ENCODE results near the gene SAMD4B. TPM values are rescaled to one million over a fixed set of nuclear protein-coding genes. Genes with fewer than 3 reads are reported as not detected.

SAMD4B gene
- total and polyA plus RNA-seq, 9 donors = 59.0 to 139 (median 110) TPM

DNA sequence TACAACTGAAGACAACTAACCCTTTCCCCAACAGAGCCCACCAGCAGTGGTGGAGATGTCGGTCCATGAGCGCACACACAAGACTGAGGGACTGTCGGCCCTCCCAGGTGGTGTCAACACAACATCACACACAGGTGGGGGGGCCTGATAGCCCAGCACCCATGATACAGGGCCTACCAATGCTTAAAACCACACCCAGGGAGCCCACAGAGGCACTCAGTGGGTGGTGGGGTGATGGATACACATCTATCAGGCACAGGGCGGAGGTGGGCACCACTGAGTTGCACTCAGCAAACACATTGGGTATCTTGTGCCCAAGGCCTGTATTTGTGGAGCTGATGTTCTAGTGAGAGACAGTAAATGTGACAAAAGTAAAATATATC is 57.4 kb downstream of the SAMD4B start:
- intact Hi-C loops (cut with DNase I) = loop anchor here in 2 of 4 donors (5.0 to 10.0 kb wide), 2 partner anchors 135 to 572 kb away; partner anchors contain the start of gene EID2B (in 1 of the 2)

DNA sequence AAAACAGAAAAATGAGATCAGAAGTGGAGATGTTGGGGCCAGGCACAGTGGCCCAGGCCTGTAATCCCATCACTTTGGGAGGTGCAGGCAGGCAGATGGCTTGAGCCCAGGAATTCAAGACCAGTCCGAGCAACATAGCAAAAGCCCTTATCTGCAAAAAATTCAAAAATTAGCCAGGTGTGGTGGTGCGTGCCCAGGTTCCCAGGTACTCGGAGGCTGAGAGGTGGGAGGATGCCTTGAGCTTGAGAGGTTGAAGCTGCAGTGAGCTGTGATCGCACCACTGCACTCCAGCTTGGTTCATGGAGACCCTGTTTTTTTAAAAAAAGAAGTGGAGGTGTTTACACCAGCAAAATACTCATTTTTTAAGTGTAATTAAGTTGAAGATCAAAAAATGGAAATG is 57.8 kb downstream of the SAMD4B start:
- intact Hi-C loops (cut with DNase I) = loop anchor here in 1 of 4 donors (5.0 kb wide), 1 partner anchor 573 kb away; no protein-coding TSS in a partner anchor
- whole genome bisulfite sequencing, 3 donors = 69 to 73% (median 71%) methylated on average over 4 of the region's 4 CpGs
- TF ChIP-seq POLR2A (IDR thresholded peaks at IDR 0.05) = no peak
- TF ChIP-seq, protein P1, sequence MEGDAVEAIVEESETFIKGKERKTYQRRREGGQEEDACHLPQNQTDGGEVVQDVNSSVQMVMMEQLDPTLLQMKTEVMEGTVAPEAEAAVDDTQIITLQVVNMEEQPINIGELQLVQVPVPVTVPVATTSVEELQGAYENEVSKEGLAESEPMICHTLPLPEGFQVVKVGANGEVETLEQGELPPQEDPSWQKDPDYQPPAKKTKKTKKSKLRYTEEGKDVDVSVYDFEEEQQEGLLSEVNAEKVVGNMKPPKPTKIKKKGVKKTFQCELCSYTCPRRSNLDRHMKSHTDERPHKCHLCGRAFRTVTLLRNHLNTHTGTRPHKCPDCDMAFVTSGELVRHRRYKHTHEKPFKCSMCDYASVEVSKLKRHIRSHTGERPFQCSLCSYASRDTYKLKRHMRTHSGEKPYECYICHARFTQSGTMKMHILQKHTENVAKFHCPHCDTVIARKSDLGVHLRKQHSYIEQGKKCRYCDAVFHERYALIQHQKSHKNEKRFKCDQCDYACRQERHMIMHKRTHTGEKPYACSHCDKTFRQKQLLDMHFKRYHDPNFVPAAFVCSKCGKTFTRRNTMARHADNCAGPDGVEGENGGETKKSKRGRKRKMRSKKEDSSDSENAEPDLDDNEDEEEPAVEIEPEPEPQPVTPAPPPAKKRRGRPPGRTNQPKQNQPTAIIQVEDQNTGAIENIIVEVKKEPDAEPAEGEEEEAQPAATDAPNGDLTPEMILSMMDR (IDR thresholded peaks at IDR 0.05) = no peak
- no peak for TF ChIP-seq EP300 (IDR thresholded peaks at IDR 0.05)
- H3K27ac ChIP-seq = no peak overlapping the region
- no peaks in the 10 kb centered on the region for H3K9me3 ChIP-seq
- H3K4me3 ChIP-seq = no peak overlapping the region
- H3K27me3 ChIP-seq = no peaks in the 10 kb centered on the region
- H3K36me3 ChIP-seq = no peaks in the 10 kb centered on the region
- no peak for DNase-seq
- peaks cover 8% of the 10 kb centered on the region for H3K4me1 ChIP-seq (ENCODE audit: insufficient read depth)

More for the DNA sequence above, 57.4 kb downstream of the SAMD4B start:
- Histone ChIP-seq H3K9me3 (no peaks in the 10 kb centered on the region), H3K4me1 (ENCODE audit: insufficient read depth) (peaks cover 8% of the 10 kb centered on the region), H3K36me3 (no peaks in the 10 kb centered on the region), H3K4me3 (no peak overlapping the region), H3K27me3 (no peaks in the 10 kb centered on the region), H3K27ac (no peak overlapping the region)
- no peak for DNase-seq
- WGBS, 3 donors = 85 to 94% (median 88%) methylated on average over 4 of the region's 4 CpGs
- no peak for TF ChIP-seq EP300 (IDR thresholded peaks at IDR 0.05)
- TF ChIP-seq, protein P1 (IDR thresholded peaks at IDR 0.05) = no peak
- no peak for TF ChIP-seq POLR2A (IDR thresholded peaks at IDR 0.05)

- Histone ChIP-seq H3K36me3 (no peaks in the 10 kb centered on the region), H3K27me3 (no peaks in the 10 kb centered on the region), H3K4me3 (no peak overlapping the region), H3K9me3 (no peaks in the 10 kb centered on the region), H3K4me1 (ENCODE audit: insufficient read depth) (peaks cover 8% of the 10 kb centered on the region), H3K27ac (peak overlapping the region in 1 of 2 donors; percentile 99)
- intact Hi-C loops (cut with DNase I) = loop anchor here in 1 of 4 donors (5.0 kb wide), 1 partner anchor 574 kb away; no protein-coding TSS in a partner anchor
- TF ChIP-seq, protein P1 (IDR thresholded peaks at IDR 0.05) = no peak
- no peak for TF ChIP-seq EP300 (IDR thresholded peaks at IDR 0.05)
- no peak for TF ChIP-seq POLR2A (IDR thresholded peaks at IDR 0.05)
- WGBS, 3 donors = 51 to 66% (median 57%) methylated on average over 4 of the region's 4 CpGs
- DNase-seq = no peak
Measured at GRCh38 chr19:39401070-39401548, 58.9 kb downstream of the SAMD4B start.

DNA sequence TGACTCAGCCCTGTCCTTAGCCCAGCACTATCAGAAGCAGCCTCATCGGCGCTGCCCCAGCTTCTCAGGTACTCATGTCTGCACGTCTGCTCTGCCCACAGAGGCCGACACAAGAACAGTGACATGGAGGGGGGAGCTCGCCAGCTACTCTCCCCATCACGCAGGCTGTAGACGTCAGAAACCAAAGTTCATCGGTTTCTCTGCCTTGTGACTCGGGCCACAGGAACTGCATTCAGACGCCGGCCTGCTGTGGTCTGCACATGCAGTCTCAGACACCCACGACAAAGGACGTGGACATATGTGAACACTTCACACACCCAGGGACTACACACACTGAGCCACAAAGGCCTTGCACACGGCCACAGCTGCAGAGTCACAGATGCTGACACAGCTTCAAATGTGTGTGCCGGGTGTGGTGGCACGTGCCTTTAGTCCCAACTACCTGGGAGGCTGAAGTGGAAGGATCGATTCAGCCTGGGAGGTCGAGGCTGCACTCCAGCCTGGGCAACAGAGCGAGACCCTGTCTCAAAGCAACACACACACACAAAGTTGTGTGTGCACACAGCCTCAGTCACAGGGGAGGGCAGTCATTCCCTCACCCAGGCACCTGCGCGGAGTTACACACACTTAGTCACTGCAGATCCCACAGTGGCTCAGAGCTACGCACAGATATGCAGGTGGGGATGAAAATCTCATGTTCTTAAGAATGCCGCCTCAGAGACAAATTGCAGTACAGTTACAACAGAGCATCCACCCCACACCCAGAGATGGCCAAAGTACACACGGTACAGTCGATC is 59.5 kb downstream of the SAMD4B start:
- Histone ChIP-seq H3K36me3 (no peaks in the 10 kb centered on the region), H3K4me3 (peak overlapping the region; percentile 21), H3K9me3 (no peaks in the 10 kb centered on the region), H3K27me3 (no peaks in the 10 kb centered on the region), H3K27ac (peak overlapping the region; percentile 96 to 99), H3K4me1 (ENCODE audit: insufficient read depth) (peaks cover 8% of the 10 kb centered on the region)
- intact Hi-C loops (cut with DNase I) = loop anchor here in 1 of 4 donors (5.0 kb wide), 1 partner anchor 574 kb away; no protein-coding TSS in a partner anchor
- TF ChIP-seq, protein P1 (IDR thresholded peaks at IDR 0.05) = no peak
- no peak for TF ChIP-seq POLR2A (IDR thresholded peaks at IDR 0.05)
- TF ChIP-seq EP300 (IDR thresholded peaks at IDR 0.05) = no peak
- WGBS, 3 donors = 49 to 58% (median 57%) methylated on average over 24 to 25 of the region's 25 CpGs
- DNase-seq = peak in 4 of 5 donors; percentile 41 to 60 (median 52)
